ENCODE measurements around the gene FHIT.
"Not testable (repeated sequence)": the region's sequence is repeated elsewhere in the genome, so short reads cannot be mapped to it uniquely, and the experiment has no call there.

FHIT gene

GRCh38 chr3:61224823-61225222 is 26.4 kb downstream of the FHIT start:
- DNase-seq, result no peak

DNA sequence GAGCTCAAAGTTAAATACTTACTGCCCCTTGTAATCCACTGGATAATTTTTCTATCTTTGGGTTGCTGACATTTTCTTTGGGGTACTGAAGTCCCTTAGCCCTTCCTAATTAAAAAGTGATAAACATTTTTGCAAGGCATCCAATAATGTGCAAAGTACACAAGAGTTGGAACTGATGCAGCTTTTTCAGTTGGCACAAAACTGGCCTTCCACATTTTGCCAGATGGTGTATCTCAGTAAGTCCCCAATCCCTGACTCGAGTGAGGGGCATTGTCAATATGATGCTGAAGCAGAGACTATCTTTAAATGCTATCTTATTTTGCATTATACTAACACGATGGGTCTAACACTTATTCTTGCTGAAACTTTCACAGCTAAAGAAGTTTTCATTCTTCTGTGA is 27.8 kb downstream of the FHIT start:
- no peak for DNase-seq

- no peak for DNase-seq
Measured at GRCh38 chr3:61222467-61222866, 28.8 kb downstream of the FHIT start.

DNA sequence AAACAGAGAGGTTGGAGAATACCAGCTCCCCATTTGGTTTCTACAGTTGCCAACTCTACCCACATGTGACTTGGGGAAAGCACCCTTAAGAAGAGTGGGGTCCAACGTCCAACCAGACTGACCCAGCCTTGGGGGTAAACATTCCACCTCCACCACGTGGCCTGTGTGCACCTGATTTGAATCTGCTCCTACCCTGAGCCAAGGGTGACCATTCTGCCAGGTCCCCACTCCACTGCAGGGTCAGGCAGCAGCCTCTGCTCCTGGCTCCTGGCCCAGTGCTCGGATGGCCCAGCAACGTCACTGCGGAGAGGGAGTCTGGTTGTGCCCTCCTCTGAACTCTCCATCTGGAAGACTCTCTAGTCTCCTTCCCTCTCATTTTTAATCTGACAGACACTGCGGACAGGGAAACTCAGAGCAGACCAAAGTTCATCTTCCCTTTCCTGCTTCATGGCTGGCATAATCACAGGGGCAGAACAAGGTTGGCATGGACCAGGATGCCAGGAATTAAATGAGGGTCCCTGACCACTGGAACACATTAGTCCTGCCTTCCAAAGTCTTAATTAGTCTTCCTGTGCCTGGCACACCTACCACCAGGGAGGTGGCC is 29.4 kb downstream of the FHIT start:
- no peak for DNase-seq

- no peak for DNase-seq
Measured at GRCh38 chr3:61218504-61218903, 32.7 kb downstream of the FHIT start.

GRCh38 chr3:61216171-61216570 is 35.1 kb downstream of the FHIT start:
- not testable (repeated sequence) for DNase-seq

DNA sequence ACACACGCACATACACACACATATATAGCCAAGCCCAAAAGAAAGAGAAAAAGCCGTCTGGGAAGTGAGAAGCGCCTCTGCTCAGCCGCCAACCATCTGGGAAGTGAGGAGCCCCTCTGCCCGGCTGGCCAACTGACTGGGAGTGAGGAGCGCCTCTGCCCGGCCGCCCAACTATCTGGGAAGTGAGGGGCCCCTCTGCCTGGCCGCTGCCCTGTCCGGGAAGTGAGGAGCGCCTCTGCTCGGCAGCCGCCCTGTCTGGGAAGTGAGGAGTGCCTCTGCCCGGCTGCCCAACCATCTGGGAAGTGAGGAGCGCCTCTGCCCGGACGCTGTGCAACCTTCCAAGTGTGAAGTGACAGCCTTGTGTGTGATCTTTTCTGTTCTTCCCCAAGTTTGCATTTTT is 49.2 kb downstream of the FHIT start:
- no peak for DNase-seq

GRCh38 chr3:61201071-61201470 is 50.2 kb downstream of the FHIT start:
- DNase-seq, result no peak

- no peak for DNase-seq
Measured at GRCh38 chr3:61200270-61200669, 51.0 kb downstream of the FHIT start.

- DNase-seq, result no peak
Measured at GRCh38 chr3:61199843-61200242, 51.4 kb downstream of the FHIT start.

- DNase-seq, result no peak
Measured at GRCh38 chr3:61194892-61195538, 56.2 kb downstream of the FHIT start.

DNA sequence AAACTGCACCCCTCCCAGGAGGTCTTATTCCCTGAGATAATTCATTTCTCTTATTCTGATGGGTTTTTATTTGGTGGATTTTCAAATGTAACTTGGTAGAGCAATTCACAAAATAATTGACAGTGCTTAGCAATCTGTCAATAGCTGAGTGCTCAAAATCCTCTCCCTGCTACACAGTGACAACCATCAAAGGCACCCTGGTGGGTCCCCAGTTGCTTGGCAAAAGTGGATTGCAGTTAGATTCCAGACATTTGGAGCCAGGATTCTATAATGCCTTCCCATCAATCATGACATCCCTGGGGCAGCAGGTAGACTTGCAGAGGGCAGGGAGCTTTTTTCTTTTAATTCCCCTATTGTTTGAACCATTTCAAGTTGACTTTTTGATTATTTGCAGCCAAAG is 59.0 kb downstream of the FHIT start:
- no peak for DNase-seq

DNA sequence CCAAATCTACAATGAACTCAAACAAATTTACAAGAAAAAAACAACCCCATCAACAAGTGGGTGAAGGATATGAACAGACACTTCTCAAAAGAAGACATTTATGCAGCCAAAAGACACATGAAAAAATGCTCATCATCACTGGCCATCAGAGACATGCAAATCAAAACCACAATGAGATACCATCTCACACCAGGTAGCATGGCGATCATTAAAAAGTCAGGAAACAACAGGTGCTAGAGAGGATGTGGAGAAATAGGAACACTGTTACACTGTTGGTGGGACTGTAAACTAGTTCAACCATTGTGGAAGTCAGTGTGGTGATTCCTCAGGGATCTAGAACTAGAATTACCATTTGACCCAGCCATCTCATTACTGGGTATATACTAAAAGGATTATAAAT is 61.0 kb downstream of the FHIT start:
- DNase-seq, result not testable (repeated sequence)

- no peak for DNase-seq
Measured at GRCh38 chr3:61186030-61186429, 65.2 kb downstream of the FHIT start.

GRCh38 chr3:61184956-61185355 is 66.3 kb downstream of the FHIT start:
- no peak for DNase-seq

GRCh38 chr3:61182662-61183061 is 68.6 kb downstream of the FHIT start:
- DNase-seq, result no peak

- peak; percentile 16 for DNase-seq
Measured at GRCh38 chr3:61181874-61182273, 69.4 kb downstream of the FHIT start.

GRCh38 chr3:61180206-61180605 is 71.0 kb downstream of the FHIT start:
- DNase-seq, result no peak

DNA sequence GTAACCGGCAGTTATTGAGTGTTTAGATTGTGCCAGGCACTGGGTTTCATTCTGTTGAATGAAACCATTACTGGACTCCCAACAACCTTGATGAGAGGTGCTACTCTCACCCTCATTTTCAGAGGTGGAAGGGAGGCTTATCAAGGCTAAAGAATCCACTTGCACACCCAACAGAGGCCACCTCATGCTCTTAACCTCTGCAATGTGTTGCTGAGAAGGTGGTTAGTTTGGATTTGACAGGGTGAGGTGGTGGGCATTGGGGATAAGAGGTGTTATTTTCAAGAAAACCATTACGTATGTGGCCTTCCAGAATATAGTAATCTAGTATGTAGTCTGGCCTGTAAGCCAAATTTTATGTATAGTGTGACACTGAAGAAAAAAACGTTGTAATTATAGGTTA is 73.1 kb downstream of the FHIT start:
- no peak for DNase-seq

DNA sequence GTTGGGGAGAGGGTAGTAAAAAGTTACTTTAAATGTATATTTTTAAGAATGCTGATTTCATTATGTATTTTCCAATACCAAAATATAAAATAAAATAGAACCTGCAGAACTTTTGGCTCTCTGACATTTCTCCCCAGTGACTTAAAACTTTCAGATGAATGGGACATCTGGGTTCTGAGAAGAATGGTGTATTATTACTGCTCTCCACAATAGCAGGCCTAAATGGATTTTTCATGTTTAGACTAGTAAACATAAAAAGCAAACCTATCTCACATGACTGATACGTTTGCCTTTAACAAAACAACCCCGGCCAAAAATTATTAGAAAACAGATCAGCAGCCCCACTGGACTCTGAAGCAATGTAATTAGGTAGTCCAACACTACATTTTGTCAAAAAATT is 73.8 kb downstream of the FHIT start:
- DNase-seq, result no peak

DNA sequence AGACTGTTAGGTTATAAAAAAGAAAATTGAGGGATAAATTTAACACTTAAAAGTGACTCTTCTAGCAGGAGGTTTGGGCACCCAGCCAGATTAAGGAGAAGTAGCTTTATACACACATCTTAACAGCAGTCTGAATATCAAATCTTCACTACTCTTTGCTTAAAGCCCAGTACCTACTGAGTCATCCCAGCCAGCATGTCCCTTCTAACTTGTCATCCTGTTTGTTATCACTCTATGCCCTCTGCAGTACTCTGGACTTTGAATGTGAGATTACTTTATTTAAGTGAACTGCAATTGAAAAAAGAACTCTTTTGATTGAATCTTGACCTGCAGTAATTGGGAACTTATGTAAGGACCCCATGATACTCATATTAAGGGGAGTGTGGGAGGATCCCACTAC is 77.6 kb downstream of the FHIT start:
- no peak for DNase-seq

DNA sequence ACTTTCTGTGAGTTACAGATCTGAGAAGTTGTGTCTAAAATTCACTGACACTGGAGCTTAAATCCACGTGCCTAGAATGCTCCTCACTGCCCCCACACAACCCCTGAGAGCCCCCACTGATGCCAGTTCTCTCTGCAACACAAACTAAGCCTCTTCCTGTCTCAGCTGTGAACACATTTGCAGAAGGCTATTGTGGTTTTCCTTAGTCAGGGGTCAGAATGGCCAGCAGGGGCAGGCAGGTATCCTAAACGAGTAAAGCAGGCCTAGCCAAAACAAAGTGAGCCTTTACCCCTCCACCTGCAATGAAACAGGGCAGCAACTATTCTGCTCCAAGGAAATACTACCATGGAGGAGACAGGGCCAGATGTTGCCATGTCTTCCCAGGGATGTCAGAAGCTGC is 78.6 kb downstream of the FHIT start:
- DNase-seq, result no peak

DNA sequence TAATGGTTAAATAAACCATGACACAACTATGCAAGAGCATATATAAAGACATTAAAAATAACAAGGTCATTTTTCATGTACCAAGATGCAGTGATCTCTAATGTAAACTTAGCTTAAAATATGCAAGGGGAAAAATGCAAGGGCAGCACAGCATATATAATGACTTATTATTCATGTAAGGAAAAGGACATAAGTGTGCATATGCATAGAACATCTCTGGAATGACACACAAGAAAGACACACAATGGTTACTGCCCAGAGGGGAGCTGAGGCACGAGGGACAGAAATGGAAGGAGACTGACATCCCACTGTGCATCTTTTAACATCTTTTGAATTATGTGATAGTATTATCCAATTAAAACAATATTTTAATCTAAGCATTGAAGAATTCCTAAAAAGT is 79.0 kb downstream of the FHIT start:
- no peak for DNase-seq

GRCh38 chr3:61169621-61170251 is 81.5 kb downstream of the FHIT start:
- no peak for DNase-seq

GRCh38 chr3:61168286-61168685 is 83.0 kb downstream of the FHIT start:
- no peak for DNase-seq
